GM13976 (cell line): ENCODE measurements around the gene PTPRJ.
"Not testable (repeated sequence)": the region's sequence is repeated elsewhere in the genome, so short reads cannot be mapped to it uniquely, and the experiment has no call there.

Source experiments
- DNase-seq: peaks from one replicate; pipeline ENCODE4 v3.0.0; 2012; ENCODE audit warnings: low spot score
- CTCF ChIP-seq: IDR thresholded peaks from 2 replicates; pipeline ENCODE4 v1.5.1; 2012; ENCODE audit warnings: borderline replicate concordance, mild to moderate bottlenecking; ENCODE audit not compliant: insufficient read depth; ENCODE audit errors: extremely low read depth, missing control alignments, control extremely low read depth
- in situ Hi-C: fragments of 300-500 bp; cut with MboI; formaldehyde crosslinking; loops from one replicate; pipeline ENCODE4 v1.12.0; 2022; ENCODE audit warnings: low sequenced_read_pairs, mixed read lengths, inconsistent platforms; ENCODE audit not compliant: unreplicated experiment

Gene PTPRJ

GRCh38 chr11:48017105-48017830 is 36.9 kb downstream of the PTPRJ start:
- no peak for TF ChIP-seq CTCF
- in situ Hi-C loops, result no loop called here
- no peak for DNase-seq

DNA sequence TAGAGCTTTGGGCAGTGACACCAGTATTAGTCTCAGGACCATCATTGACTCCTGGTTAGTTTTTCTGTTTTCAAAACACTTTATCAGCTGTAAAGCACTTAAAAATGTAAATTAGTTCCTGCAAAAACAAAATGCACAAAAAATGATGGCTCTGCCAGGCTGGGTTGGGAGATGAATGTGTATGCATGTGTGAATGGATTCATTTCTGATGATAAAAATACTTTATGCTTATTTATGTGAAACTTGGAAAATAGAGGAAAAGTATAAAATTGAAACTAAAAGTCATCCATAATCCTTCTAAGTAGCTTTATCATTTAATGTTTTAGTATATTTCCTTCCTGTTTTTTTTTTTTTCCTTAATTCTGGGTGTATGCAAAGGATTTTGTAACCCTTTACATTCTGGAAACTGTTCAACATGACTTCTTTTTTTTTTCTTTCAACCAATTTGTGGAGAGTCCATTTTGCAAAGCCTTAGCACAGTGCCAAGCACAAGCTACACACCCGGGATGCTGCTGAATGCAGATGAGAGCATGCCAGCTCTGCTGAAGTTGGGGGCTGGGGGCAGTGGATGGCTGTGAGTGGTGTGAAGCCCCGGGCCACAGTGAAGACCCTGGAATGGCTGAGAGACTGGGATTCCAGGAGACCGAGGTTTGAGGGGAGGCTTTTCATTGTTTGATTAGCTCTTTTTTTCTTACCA is 37.6 kb downstream of the PTPRJ start:
- in situ Hi-C loops, result no loop called here
- no peak for TF ChIP-seq CTCF
- no peak for DNase-seq

- in situ Hi-C loops, result no loop called here
- TF ChIP-seq CTCF, result no peak
- no peak for DNase-seq
Measured at GRCh38 chr11:48018528-48019216, 38.3 kb downstream of the PTPRJ start.

GRCh38 chr11:48019217-48019584 is 38.8 kb downstream of the PTPRJ start:
- TF ChIP-seq CTCF, result no peak
- in situ Hi-C loops, result no loop called here
- peak; percentile 40 for DNase-seq

- in situ Hi-C loops, result no loop called here
- no peak for TF ChIP-seq CTCF
- no peak for DNase-seq
Measured at GRCh38 chr11:48019595-48019994, 39.2 kb downstream of the PTPRJ start.

DNA sequence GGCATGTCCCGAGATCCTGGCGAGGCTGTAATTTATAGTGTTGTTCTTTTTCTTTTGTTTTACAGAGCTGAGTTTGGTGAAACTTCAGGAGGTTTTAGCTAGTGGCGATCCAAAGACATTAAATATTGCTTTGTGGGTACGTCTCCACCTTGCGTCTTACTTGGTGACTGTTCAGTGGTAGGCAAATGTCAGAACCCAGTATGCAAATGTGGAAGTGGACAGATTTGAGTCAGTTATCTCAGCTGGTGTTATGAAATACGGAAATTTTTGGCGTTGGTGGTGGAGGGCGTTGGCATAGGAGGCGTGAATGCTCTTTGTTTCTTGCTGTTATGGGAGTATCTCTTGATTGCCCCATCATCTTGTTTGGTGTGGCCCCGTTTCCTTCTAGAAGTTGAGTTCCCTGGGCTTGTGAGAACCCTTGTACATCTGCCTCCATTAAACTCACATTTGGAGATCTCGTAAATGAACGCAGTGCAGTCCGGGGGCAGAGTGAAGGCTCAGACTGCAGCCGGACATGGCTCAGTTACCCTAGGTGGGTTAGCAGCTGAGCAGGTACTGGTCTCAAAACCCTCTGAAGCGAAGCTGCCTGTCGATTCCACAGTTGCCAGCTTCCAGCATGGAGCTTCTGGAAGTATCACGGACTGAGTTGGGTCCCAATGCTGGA is 39.9 kb downstream of the PTPRJ start:
- no peak for TF ChIP-seq CTCF
- in situ Hi-C loops, result no loop called here
- DNase-seq, result peak; percentile 45

- DNase-seq, in situ Hi-C loops: not testable (repeated sequence)
Measured at GRCh38 chr11:48021201-48021820, 41.0 kb downstream of the PTPRJ start.
